ENCODE data around the gene CHMP2A. TPM values are rescaled to one million over a fixed set of nuclear protein-coding genes. Genes with fewer than 3 reads are reported as not detected.
"Not testable (repeated sequence)": the region's sequence is repeated elsewhere in the genome, so short reads cannot be mapped to it uniquely, and the experiment has no call there.

Gene CHMP2A
- total RNA-seq, 4 donors from 2014 or later, result 79.2 to 115 (median 101) TPM

DNA sequence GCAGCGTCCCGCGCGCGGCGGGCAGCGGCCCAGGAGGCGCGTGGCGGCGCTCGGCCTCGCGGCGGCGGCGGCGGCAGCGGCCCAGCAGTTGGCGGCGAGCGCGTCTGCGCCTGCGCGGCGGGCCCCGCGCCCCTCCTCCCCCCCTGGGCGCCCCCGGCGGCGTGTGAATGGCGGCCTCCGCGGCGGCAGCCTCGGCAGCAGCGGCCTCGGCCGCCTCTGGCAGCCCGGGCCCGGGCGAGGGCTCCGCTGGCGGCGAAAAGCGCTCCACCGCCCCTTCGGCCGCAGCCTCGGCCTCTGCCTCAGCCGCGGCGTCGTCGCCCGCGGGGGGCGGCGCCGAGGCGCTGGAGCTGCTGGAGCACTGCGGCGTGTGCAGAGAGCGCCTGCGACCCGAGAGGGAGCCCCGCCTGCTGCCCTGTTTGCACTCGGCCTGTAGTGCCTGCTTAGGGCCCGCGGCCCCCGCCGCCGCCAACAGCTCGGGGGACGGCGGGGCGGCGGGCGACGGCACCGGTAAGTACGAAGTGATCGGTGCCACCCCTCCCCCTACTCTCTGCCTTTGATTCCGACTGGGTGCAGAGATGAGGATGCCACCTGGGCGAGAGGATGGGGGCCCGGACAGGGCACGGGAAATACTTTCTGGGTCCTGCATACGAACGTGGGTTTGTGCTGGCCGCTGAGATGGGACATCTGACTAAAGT is 10.2 kb downstream of the CHMP2A start:
- Histone ChIP-seq H3K9me3 (no peaks in the 10 kb centered on the region), H3K4me1 (peaks cover 0 to 21% (median 18%) of the 10 kb centered on the region in 4 donors), H3K27me3 (no peaks in the 10 kb centered on the region), H3K27ac (peak overlapping the region; percentile 91 to 98 (median 94)), H3K4me3 (peak overlapping the region; percentile 89 to 99 (median 93)), H3K36me3 (peaks cover 0 to 28% (median 0%) of the 10 kb centered on the region in 3 donors)
- TF ChIP-seq, protein P1, sequence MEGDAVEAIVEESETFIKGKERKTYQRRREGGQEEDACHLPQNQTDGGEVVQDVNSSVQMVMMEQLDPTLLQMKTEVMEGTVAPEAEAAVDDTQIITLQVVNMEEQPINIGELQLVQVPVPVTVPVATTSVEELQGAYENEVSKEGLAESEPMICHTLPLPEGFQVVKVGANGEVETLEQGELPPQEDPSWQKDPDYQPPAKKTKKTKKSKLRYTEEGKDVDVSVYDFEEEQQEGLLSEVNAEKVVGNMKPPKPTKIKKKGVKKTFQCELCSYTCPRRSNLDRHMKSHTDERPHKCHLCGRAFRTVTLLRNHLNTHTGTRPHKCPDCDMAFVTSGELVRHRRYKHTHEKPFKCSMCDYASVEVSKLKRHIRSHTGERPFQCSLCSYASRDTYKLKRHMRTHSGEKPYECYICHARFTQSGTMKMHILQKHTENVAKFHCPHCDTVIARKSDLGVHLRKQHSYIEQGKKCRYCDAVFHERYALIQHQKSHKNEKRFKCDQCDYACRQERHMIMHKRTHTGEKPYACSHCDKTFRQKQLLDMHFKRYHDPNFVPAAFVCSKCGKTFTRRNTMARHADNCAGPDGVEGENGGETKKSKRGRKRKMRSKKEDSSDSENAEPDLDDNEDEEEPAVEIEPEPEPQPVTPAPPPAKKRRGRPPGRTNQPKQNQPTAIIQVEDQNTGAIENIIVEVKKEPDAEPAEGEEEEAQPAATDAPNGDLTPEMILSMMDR (IDR thresholded peaks at IDR 0.05), result peak in 1 of 6 experiments; percentile 9
- no peak for TF ChIP-seq POLR2A (IDR thresholded peaks at IDR 0.05)
- DNase-seq, result no peak

DNA sequence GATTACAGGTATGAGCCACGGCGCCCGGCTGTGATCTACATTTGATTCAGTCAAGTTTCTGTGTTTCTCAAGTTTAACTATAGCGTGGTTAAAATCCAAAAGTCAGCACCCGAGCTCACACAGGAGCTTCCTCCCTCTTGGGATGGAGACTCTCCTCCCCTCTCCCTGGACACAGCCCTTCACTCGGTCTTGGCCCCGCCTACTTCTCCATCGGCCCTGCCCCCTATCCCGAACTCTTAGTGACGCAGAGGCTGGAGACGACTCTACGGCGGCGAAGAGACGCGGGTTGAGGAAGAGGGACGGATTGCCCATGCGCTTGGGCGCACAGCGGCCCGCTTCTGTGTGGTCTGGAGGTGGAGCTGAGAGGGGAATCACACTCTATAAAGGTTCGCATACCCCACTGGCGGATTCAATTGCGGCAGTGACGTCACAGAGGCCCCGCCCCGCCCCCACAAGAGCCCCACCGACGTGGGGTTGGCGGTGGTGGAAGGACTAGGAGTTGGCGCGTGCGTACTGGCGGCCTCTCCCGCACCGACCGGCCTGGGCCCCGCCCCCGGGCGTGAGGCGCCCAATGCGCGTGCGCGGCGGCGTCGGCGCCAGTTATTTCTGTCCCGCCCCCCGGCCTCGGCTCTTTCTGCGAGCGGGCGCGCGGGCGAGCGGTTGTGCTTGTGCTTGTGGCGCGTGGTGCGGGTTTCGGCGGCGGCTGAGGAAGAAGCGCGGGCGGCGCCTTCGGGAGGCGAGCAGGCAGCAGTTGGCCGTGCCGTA is 10.9 kb downstream of the CHMP2A start, which contains the start of gene TRIM28:
TSS of gene TRIM28 (plus strand) at position 239 of the 765 bp plus-strand sequence. CDS start 694 bp downstream, outside the sequence.
- H3K4me3 ChIP-seq, result peak within 1 kb of the TSS; percentile 89 to 99 (median 93)
- H3K36me3 ChIP-seq, result peaks cover 0 to 21% (median 0%) of the 10 kb centered on the region in 3 donors
- H3K4me1 ChIP-seq, result peaks cover 0 to 21% (median 18%) of the 10 kb centered on the region in 4 donors

DNA sequence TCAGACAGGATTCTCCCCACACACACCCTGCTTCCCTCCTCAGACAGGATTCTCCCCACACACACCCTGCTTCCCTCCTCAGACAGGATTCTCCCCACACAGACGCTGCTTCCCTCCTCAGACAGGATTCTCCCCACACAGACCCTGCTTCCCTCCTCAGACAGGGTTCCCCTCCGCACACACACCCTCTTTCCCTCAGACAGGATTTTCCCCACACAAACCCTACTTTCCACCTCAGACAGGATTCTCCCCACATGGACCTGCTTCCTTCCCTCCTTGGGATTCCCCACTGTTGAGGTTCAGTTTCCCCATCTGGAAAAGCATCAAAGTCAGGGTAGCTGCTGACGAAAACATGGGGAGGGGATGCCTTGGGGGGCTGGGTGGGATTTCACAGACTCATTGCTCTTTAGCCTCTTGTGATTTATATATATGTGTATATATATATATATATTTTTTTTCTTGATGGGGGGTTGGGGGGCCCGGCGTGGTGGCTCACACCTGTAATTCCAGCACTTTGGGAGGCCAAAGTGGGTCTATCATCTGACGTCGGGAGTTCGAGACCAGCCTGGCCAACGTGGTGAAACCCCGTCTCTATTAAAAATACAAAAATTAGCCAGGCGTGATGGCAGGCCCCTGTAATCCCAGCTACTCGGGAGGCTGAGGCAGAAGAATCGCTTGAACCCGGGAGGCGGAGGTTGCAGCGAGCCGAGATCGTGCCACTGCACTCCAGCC is 12.1 kb downstream of the CHMP2A start:
- Histone ChIP-seq H3K4me1 (peaks cover 4 to 28% (median 26%) of the 10 kb centered on the region in 4 donors), H3K27ac (peak overlapping the region in 3 of 4 donors; percentile 91 to 98 (median 95)), H3K4me3 (peak overlapping the region in 1 of 4 donors; percentile 99)
- H3K9me3 ChIP-seq, DNase-seq, H3K27me3 ChIP-seq, H3K36me3 ChIP-seq: not testable (repeated sequence)

More for the DNA sequence above, 10.9 kb downstream of the CHMP2A start, which contains the start of gene TRIM28:
- H3K27me3 ChIP-seq, result no peaks in the 10 kb centered on the region
- DNase-seq, result peak; percentile 99
- H3K9me3 ChIP-seq, result no peaks in the 10 kb centered on the region
- peak within 1 kb of the TSS; percentile 91 to 98 (median 94) for H3K27ac ChIP-seq
- TF ChIP-seq, protein P1 (IDR thresholded peaks at IDR 0.05), result peak in 2 of 6 experiments; percentile 34 to 37
- peak; percentile 90 to 98 for TF ChIP-seq POLR2A (IDR thresholded peaks at IDR 0.05)

DNA sequence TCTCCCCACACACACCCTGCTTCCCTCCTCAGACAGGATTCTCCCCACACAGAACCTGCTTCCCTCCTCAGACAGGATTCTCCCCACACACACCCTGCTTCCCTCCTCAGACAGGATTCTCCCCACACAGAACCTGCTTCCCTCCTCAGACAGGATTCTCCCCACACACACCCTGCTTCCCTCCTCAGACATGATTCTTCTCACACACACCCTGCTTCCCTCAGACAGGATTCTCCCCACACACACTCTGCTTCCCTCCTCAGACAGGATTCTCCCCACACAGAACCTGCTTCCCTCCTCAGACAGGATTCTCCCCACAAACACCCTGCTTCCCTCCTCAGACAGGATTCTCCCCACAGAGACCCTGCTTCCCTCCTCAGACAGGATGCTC is 15.7 kb downstream of the CHMP2A start:
- H3K4me1 ChIP-seq, H3K4me3 ChIP-seq, DNase-seq, H3K27me3 ChIP-seq, H3K9me3 ChIP-seq, H3K36me3 ChIP-seq, H3K27ac ChIP-seq: not testable (repeated sequence)

DNA sequence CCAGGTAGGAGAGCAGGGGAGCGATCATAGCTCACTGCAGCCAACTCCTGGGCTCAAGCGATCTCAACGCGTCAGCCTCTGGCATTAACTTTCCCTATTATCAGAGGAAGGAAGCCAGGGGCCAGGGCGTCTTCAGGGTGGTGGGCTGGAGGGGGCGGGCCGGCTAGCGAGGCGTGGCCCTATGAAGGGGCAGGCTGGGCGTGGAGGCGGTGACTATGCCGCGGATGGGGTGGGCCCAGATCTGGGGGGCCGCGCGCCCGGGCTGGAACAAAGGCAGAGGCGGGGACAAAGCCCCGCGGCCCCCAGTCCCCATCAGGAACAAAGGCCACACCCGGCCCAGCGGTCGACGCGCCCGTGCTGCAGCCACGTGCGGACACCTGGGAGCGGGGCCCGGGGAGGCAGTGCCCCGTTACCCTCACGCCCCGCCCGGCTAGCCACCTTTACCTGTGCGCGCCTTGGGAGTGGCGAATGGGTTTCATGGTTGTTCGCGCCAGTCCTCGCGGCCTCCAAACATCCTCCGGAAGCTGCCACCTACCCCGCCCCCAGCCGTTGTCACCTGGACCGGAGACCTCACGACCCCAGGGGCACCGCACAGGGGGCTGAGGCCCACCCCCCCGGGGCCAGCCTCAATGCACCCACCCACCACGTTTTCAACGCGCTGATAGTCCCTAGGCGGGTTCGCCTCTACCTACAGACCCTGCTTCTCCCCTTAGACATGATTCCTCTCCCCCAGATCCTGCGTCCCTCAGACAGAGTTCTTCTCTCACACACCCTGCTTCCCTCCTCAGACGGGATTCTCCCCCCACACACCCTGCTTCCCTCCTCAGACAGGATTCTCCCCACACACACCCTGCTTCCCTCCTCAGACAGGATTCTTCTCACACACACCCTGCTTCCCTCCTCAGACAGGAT is 16.4 kb downstream of the CHMP2A start:
- TF ChIP-seq POLR2A (IDR thresholded peaks at IDR 0.05), result no peak
- TF ChIP-seq, protein P1 (IDR thresholded peaks at IDR 0.05), result no peak
- Histone ChIP-seq H3K36me3 (no peaks in the 10 kb centered on the region), H3K4me3 (peak overlapping the region; percentile 24 to 52 (median 38)), H3K27ac (no peak overlapping the region), H3K4me1 (peaks cover 4 to 9% (median 7%) of the 10 kb centered on the region in 4 donors), H3K27me3 (peaks cover 0 to 8% of the 10 kb centered on the region in 2 donors), H3K9me3 (no peaks in the 10 kb centered on the region)
- DNase-seq, result peak in 1 of 3 donors; percentile 65
